Measurements from ENCODE around the gene TRPC4.

DNA sequence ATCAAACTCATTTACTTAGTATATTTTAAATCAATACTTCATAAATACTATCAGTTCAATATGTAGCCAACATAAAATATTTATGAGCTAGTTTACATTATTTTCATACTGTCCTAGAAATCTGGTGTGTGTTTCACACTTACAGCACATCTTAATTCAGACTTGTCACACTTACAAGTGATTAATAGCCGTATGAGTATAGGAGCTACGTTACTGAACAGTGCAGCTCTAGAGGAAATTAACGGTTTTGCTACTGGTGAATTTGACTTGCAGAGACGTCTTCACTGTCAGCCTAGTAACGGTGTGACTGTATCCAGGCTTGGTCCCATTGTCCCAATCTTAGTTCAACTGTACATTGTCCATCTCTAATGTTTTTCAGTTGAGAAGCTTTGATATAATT is 237.3 kb downstream of the TRPC4 start:
- TF ChIP-seq CTCF (IDR thresholded peaks at IDR 0.05; ENCODE audit: low read depth, low read length) = no peak
- no peak for TF ChIP-seq POLR2A (IDR thresholded peaks at IDR 0.05; ENCODE audit: extremely low read depth, insufficient read length)
- TF ChIP-seq, protein P1, sequence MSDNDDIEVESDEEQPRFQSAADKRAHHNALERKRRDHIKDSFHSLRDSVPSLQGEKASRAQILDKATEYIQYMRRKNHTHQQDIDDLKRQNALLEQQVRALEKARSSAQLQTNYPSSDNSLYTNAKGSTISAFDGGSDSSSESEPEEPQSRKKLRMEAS (IDR thresholded peaks at IDR 0.05; ENCODE audit: low read depth, low read length) = no peak
